DND-41 (cell line): ENCODE results near the gene BMP5.

Source experiments
- CTCF ChIP-seq: IDR thresholded peaks from 2 replicates; pipeline ENCODE4 v1.5.1; 2012; ENCODE audit warnings: borderline replicate concordance, low read length, moderate library complexity, mild to moderate bottlenecking; ENCODE audit not compliant: poor library complexity, severe bottlenecking; ENCODE audit errors: extremely low read depth
- EZH2 ChIP-seq: IDR thresholded peaks from 3 replicates; pipeline ENCODE4 v1.6.1; 2012; ENCODE audit warnings: borderline replicate concordance, low read depth, mild to moderate bottlenecking, moderate library complexity, low read length, inconsistent platforms; ENCODE audit not compliant: severe bottlenecking

GRCh38 chr6:55919716-55920308, 44.4 kb upstream of the BMP5 start:
- TF ChIP-seq CTCF, result no peak
- TF ChIP-seq EZH2, result no peak
